CD4-positive, CD25-positive, alpha-beta regulatory T cell (primary cell): ENCODE measurements around the gene PPP3CA. TPM values are rescaled to one million over a fixed set of nuclear protein-coding genes. Genes with fewer than 3 reads are reported as not detected.
A peak's percentile ranks its signal among the peaks of the same experiment; 100 is the strongest.

Source experiments
- ATAC-seq, 2 donors: fragments of 150-1000 bp; cut with Tn5 transposase; one replicate each; pipeline ENCODE4 v1.10.0; 2021; ENCODE audit warnings: low read depth in 2 of 2, moderate number of reproducible peaks in 2 of 2, moderate library complexity in 1 of 2
- DNase-seq, 3 donors: peaks; one replicate each; pipeline versions ENCODE4 v3.0.0 to v3.0.0-alpha.2; 2012 to 2022; ENCODE audit warnings: mixed read lengths in 1 of 3
- H3K27ac ChIP-seq: one replicate; pipeline ENCODE4 v1.7.0; 2013; ENCODE audit warnings: mild to moderate bottlenecking, low read length; ENCODE audit not compliant: insufficient read depth, poor library complexity, severe bottlenecking
- H3K27me3 ChIP-seq: one replicate; pipeline ENCODE4 v1.7.0; 2013; ENCODE audit warnings: low read length; ENCODE audit not compliant: control insufficient read depth, insufficient read depth
- H3K36me3 ChIP-seq: one replicate; pipeline ENCODE4 v1.7.0; 2013; ENCODE audit warnings: mild to moderate bottlenecking, low read length, moderate library complexity; ENCODE audit not compliant: control insufficient read depth, insufficient read depth
- H3K4me1 ChIP-seq: 2 replicates; pipeline ENCODE4 v1.7.0; 2013; ENCODE audit warnings: mild to moderate bottlenecking, low read length; ENCODE audit not compliant: insufficient read depth, control insufficient read depth, poor library complexity, severe bottlenecking
- H3K4me3 ChIP-seq: one replicate; pipeline ENCODE4 v1.7.0; 2013; ENCODE audit warnings: low read depth, mild to moderate bottlenecking, low read length, moderate library complexity
- H3K9me3 ChIP-seq, 2 experiments: 1 replicate in 1 of 2; 2 replicates in 1 of 2; pipeline ENCODE4 v1.7.0; 2013; ENCODE audit warnings: low read length in 2 of 2, mild to moderate bottlenecking in 1 of 2, moderate library complexity in 1 of 2; ENCODE audit not compliant: control insufficient read depth in 2 of 2
- H3K27ac Mint-ChIP-seq, 3 donors: one replicate each; pipeline ENCODE4 v1.8.0; 2020 to 2022; ENCODE audit warnings: mild to moderate bottlenecking in 3 of 3, mixed read lengths in 3 of 3, moderate library complexity in 2 of 3
- H3K27me3 Mint-ChIP-seq: one replicate; pipeline ENCODE4 v1.8.0; 2022; ENCODE audit warnings: mild to moderate bottlenecking, mixed read lengths
- H3K36me3 Mint-ChIP-seq: one replicate; pipeline ENCODE4 v1.8.0; 2020; ENCODE audit warnings: mixed read lengths
- H3K4me1 Mint-ChIP-seq, 4 donors: one replicate each; pipeline ENCODE4 v1.8.0; 2020 to 2022; ENCODE audit warnings: mixed read lengths in 4 of 4, mild to moderate bottlenecking in 1 of 4
- H3K4me3 Mint-ChIP-seq, 4 donors: one replicate each; pipeline ENCODE4 v1.8.0; 2020 to 2022; ENCODE audit warnings: mild to moderate bottlenecking in 4 of 4, mixed read lengths in 4 of 4, moderate library complexity in 3 of 4
- H3K9me3 Mint-ChIP-seq, 7 donors: one replicate each; pipeline ENCODE4 v1.8.0; 2020 to 2022; ENCODE audit warnings: mixed read lengths in 7 of 7, mild to moderate bottlenecking in 3 of 7, moderate library complexity in 2 of 7
- polyA plus RNA-seq, 4 donors: library from polyadenylated mRNA; unstranded; fragments of 300-500 nt; fragmentation: Illumina TruSeq; gene quantifications; one replicate each; pipeline ENCODE4 v1.2.3, GENCODE V29; 2021
- total RNA-seq: library from RNA; stranded (reverse); gene quantifications from one replicate; pipeline ENCODE4 v1.2.3, GENCODE V29; 2022

PPP3CA gene
- total and polyA plus RNA-seq, 5 donors from 2014 or later = 5.2 to 31.1 (median 6.7) TPM

DNA sequence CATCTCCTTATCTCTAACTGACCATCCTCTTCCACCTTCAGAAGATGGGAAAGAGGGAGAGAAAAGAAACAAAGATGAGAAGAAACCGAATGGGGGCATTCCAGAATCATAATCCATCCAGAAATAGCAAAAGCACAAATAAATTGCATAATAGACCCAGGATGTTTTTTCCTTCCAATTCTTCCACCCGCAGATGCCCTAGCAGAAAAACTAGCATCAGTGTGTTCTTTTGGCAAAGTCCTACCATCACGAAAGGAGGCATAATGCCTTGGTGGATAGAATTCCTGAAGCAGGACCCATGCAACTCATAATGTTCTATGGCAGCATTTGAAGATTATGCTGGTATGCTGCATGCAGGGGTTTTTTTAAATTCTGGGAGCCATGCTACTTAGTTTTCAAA, 279.2 kb downstream of the PPP3CA start:
- no peaks in the 10 kb centered on the region for H3K9me3 ChIP-seq
- H3K4me1 ChIP-seq = no peaks in the 10 kb centered on the region
- H3K27me3 ChIP-seq = no peaks in the 10 kb centered on the region
- no peaks in the 10 kb centered on the region for H3K27me3 Mint-ChIP-seq
- H3K27ac Mint-ChIP-seq = no peak overlapping the region
- peaks cover 0 to 3% (median 0%) of the 10 kb centered on the region in 4 donors for H3K4me1 Mint-ChIP-seq
- no peak overlapping the region for H3K27ac ChIP-seq
- no peak overlapping the region for H3K4me3 ChIP-seq
- peaks cover 25% of the 10 kb centered on the region for H3K36me3 Mint-ChIP-seq
- no peaks in the 10 kb centered on the region for H3K9me3 Mint-ChIP-seq
- DNase-seq (no peak), ATAC-seq (no peak)
- H3K4me3 Mint-ChIP-seq = no peak overlapping the region
- no peaks in the 10 kb centered on the region for H3K36me3 ChIP-seq

DNA sequence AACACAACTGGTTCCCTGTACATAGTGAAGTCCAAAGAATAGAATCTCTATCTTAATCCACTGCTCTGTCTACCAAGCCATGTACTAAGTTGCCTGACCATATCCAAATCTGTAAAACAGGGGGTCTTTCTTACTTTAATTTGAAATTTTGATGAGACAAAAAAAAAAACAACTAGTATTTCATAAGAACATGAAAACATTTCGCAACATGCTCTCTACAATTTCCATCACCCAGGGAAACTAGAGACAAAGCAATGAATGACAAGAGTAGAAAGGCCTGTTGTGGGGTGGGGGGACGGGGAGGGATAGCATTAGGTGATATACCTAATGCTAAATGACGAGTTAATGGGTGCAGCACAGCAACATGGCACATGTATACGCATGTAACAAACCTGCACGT, 279.9 kb downstream of the PPP3CA start:
- Mint-ChIP-seq H3K36me3 (peaks cover 29% of the 10 kb centered on the region), H3K9me3 (no peaks in the 10 kb centered on the region), H3K4me1 (peaks cover 0 to 3% (median 0%) of the 10 kb centered on the region in 4 donors), H3K27ac (no peak overlapping the region), H3K27me3 (no peaks in the 10 kb centered on the region), H3K4me3 (no peak overlapping the region)
- no peak for ATAC-seq
- Histone ChIP-seq H3K36me3 (peaks cover 3% of the 10 kb centered on the region), H3K27me3 (no peaks in the 10 kb centered on the region), H3K4me3 (no peak overlapping the region), H3K4me1 (no peaks in the 10 kb centered on the region), H3K27ac (no peak overlapping the region), H3K9me3 (no peaks in the 10 kb centered on the region)
- no peak for DNase-seq

DNA sequence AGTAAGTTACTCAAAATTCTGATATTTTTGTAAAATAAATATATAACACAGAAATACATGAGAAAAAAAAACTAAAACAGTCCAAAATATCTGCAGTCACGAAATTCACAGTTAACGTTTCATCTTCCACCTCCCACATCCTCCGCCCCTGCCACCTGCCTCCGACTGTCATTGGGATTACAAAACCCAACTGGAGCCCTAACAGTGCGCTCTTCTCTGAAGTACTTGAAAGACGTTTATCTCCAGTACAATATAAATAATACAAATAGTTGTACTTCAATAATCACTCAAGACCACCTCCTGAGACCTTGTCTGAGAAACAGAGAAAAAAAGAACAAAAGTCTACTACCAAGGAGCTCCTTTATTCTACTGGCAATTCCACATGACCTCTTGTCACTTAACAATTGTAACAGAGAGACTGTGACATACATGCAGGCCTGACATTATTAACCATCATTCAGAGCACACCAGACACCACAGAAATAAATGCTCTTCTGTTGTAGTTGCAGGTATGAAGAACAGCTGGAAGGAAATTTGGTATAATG, 280.6 kb downstream of the PPP3CA start:
- ATAC-seq (no peak), DNase-seq (no peak)
- Mint-ChIP-seq H3K27me3 (no peaks in the 10 kb centered on the region), H3K4me3 (no peak overlapping the region), H3K36me3 (peaks cover 29% of the 10 kb centered on the region), H3K9me3 (no peaks in the 10 kb centered on the region), H3K4me1 (peaks cover 0 to 3% (median 0%) of the 10 kb centered on the region in 4 donors), H3K27ac (no peak overlapping the region)
- Histone ChIP-seq H3K27me3 (no peaks in the 10 kb centered on the region), H3K4me1 (no peaks in the 10 kb centered on the region), H3K27ac (no peak overlapping the region), H3K36me3 (peaks cover 4% of the 10 kb centered on the region), H3K9me3 (no peaks in the 10 kb centered on the region), H3K4me3 (no peak overlapping the region)

DNA sequence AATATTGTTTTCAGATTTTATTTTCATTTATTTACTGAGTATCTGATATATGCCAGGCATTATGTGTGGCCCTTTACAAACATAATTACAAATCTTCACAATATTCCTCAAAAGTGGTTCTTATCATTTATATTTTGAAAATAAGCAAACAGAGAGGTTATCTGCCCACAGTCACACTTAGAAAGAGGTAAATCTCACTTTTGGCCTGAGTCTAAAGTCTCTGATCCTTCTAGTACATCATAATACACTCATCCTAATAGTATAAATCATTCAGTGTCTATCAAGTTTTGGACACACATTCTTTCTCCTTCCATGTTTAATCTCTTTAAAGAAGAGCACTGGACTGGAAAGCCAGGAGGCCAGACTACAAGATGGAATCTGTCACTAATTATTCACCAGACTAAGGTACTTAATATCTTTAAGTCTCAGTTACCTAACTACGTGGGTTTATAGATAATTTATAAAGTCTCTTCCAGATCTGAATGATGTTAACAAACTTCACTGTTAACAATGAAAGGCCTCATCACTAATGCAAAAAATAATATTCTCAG, 281.3 kb downstream of the PPP3CA start:
- Histone ChIP-seq H3K9me3 (no peaks in the 10 kb centered on the region), H3K4me1 (no peaks in the 10 kb centered on the region), H3K36me3 (peaks cover 4% of the 10 kb centered on the region), H3K4me3 (no peak overlapping the region), H3K27ac (no peak overlapping the region), H3K27me3 (no peaks in the 10 kb centered on the region)
- ATAC-seq (no peak), DNase-seq (no peak)
- H3K4me1 Mint-ChIP-seq = peaks cover 0 to 3% (median 0%) of the 10 kb centered on the region in 4 donors
- H3K9me3 Mint-ChIP-seq = no peaks in the 10 kb centered on the region
- peak overlapping the region in 1 of 3 donors; percentile 7 for H3K27ac Mint-ChIP-seq
- H3K27me3 Mint-ChIP-seq = no peaks in the 10 kb centered on the region
- H3K36me3 Mint-ChIP-seq = peaks cover 29% of the 10 kb centered on the region
- H3K4me3 Mint-ChIP-seq = no peak overlapping the region

DNA sequence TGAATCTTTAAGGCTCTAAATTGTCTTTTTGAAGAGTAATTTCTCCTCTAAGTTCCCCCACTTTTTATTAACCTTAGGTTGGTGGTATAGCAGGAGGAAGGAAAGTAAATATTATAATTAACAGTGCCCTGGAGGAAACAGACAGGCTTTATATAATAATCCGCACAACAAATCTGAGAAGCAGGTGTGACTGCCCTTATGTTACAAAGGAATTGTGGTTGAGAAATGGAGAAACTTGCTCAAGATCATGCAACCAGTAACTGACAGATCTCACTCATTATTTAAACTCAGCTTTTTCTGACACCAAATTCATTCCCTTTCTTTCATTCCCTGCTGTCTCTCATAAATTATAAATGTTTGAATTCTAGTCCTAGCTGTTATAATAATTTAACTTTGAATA, 282.0 kb downstream of the PPP3CA start:
- Mint-ChIP-seq H3K4me1 (peaks cover 0 to 3% (median 0%) of the 10 kb centered on the region in 4 donors), H3K27ac (peak overlapping the region in 1 of 3 donors; percentile 7), H3K9me3 (no peaks in the 10 kb centered on the region), H3K36me3 (peaks cover 31% of the 10 kb centered on the region), H3K27me3 (no peaks in the 10 kb centered on the region), H3K4me3 (no peak overlapping the region)
- H3K27me3 ChIP-seq = no peaks in the 10 kb centered on the region
- DNase-seq (no peak), ATAC-seq (no peak)
- no peaks in the 10 kb centered on the region for H3K4me1 ChIP-seq
- no peak overlapping the region for H3K4me3 ChIP-seq
- H3K9me3 ChIP-seq = no peaks in the 10 kb centered on the region
- H3K27ac ChIP-seq = no peak overlapping the region
- H3K36me3 ChIP-seq = peaks cover 4% of the 10 kb centered on the region

DNA sequence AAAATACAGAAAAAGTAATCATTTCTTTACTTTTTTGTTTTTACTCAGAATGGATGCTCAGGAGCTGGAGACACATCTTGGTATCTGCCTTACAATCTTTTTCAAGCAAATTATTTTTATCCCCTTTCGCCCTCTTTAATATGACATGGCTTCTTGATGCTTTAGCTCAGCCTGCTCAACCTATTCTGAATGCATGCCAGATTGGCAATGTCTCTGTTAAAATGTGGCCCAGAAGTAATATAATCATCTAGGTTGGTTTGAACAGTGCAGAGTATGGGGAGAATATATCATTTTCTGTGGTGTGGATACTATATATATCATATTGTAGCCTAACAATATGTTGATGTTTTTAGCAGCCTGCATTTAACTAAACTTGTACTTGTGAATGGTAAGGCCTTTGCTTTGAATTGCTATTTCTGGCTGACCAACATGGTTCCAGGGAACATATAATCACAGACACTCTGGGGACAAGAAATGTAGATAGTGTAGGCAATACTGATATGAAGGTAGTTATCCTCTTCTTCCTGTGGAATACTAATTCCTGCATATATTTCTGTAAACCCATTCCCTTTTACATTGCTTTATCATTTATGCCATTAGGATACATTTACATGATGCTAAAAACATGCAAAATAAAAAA, 282.7 kb downstream of the PPP3CA start:
- no peak overlapping the region for H3K4me3 ChIP-seq
- DNase-seq (no peak), ATAC-seq (no peak)
- H3K36me3 ChIP-seq = peaks cover 4% of the 10 kb centered on the region
- peak overlapping the region in 1 of 3 donors; percentile 74 for H3K27ac Mint-ChIP-seq
- no peak overlapping the region for H3K4me3 Mint-ChIP-seq
- H3K4me1 ChIP-seq = no peaks in the 10 kb centered on the region
- no peaks in the 10 kb centered on the region for H3K27me3 Mint-ChIP-seq
- no peaks in the 10 kb centered on the region for H3K27me3 ChIP-seq
- peaks cover 33% of the 10 kb centered on the region for H3K36me3 Mint-ChIP-seq
- no peaks in the 10 kb centered on the region for H3K9me3 ChIP-seq
- H3K4me1 Mint-ChIP-seq = peaks cover 0 to 3% (median 0%) of the 10 kb centered on the region in 4 donors
- H3K27ac ChIP-seq = no peak overlapping the region
- H3K9me3 Mint-ChIP-seq = no peaks in the 10 kb centered on the region

DNA sequence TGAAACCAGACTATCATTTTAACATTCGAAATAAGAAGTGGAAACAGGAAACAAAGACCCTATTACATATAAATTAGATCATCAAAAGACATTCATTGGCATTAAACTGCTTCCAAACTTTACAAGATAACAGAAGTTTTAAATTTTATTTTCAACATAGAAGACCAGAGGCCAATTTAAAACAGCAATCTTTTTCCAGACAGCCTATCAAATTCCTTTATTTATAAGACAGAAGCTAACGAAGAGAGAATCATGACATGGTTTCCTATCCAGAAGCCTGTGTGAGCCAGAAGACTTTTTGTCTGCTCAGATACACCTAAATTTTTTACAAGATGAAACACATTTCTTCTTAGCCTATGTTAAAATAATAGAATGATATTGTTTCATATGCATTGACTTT, 291.9 kb downstream of the PPP3CA start:
- Histone ChIP-seq H3K36me3 (no peaks in the 10 kb centered on the region), H3K4me1 (no peaks in the 10 kb centered on the region), H3K9me3 (no peaks in the 10 kb centered on the region), H3K27ac (no peak overlapping the region), H3K4me3 (no peak overlapping the region), H3K27me3 (no peaks in the 10 kb centered on the region)
- Mint-ChIP-seq H3K9me3 (peaks cover 0 to 1% (median 0%) of the 10 kb centered on the region in 7 donors), H3K36me3 (peaks cover 18% of the 10 kb centered on the region), H3K27me3 (no peaks in the 10 kb centered on the region), H3K4me1 (peaks cover 0 to 7% (median 3%) of the 10 kb centered on the region in 4 donors), H3K4me3 (no peak overlapping the region), H3K27ac (no peak overlapping the region)
- ATAC-seq (no peak), DNase-seq (no peak)

DNA sequence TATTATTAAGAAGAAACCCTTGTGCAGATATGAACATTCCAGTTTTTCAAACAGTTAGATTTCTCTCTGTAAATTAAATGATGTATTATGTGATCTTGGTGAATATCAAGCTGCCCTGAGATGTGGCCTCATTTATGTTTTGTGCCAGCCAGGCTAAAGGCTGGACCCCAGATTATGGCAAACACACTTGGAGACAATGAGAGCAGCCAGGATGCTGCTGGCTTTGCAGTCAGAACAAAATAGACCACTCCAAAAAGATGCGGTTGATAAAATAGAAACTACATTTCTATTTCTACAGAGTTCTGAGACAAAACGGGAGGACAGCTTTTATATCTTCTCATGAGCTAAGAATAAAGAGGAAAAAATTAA, 296.5 kb downstream of the PPP3CA start:
- H3K27me3 Mint-ChIP-seq = no peaks in the 10 kb centered on the region
- peaks cover 0 to 11% (median 3%) of the 10 kb centered on the region in 4 donors for H3K4me1 Mint-ChIP-seq
- no peaks in the 10 kb centered on the region for H3K4me1 ChIP-seq
- H3K9me3 Mint-ChIP-seq = peaks cover 0 to 1% (median 0%) of the 10 kb centered on the region in 7 donors
- H3K4me3 Mint-ChIP-seq = no peak overlapping the region
- no peak for DNase-seq
- H3K36me3 ChIP-seq = no peaks in the 10 kb centered on the region
- H3K27me3 ChIP-seq = no peaks in the 10 kb centered on the region
- no peak for ATAC-seq
- peaks cover 3% of the 10 kb centered on the region for H3K36me3 Mint-ChIP-seq
- no peak overlapping the region for H3K4me3 ChIP-seq
- no peak overlapping the region for H3K27ac Mint-ChIP-seq
- no peaks in the 10 kb centered on the region for H3K9me3 ChIP-seq
- no peak overlapping the region for H3K27ac ChIP-seq
